HG03457 (cell line): ENCODE results near the gene PARVB.

Experiments used
- ATAC-seq: cut with Tn5 transposase; IDR thresholded peaks from one replicate; pipeline ENCODE4 v1.9.1; 2021; ENCODE audit warnings: moderate number of reproducible peaks; ENCODE audit not compliant: unreplicated experiment

PARVB gene

DNA sequence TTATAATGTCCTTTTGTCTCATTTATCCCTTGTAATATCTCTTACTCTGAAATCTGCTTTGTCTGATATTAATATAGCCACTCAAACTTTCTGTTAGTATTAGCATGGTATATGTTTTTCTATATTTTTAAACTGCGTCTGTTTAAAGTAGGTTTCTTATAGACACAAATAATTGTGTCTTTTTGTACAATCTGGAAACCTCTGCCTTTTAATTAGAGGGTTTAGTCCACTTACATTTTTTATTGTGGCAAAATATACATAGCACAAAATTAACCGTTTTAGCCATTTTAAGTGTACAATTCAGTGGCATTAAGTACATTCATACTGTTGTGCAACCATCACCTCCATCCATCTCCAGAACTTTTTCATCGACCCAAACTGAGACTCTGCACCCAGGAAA lies 185.2 kb downstream of the PARVB start:
- ATAC-seq, result no peak

DNA sequence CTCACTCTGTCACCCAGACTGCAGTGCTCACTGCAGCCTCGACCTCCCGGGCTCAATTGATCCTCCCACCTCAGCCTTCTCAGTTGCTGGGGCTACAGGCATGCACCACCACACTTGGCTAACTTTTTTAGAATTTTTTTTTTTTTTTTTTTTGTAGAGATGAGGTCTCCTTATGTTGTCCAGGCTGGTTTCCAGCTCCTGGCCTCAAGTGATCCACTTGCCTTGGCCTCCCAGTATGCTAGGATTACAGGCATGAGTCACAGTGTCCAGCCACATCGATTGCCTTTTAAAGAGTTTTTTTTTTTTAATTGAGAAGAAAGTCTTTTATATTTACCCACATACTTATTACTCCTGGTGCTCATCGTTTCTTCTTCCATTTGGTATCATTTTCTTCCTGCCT lies 186.6 kb downstream of the PARVB start:
- ATAC-seq, result no peak

DNA sequence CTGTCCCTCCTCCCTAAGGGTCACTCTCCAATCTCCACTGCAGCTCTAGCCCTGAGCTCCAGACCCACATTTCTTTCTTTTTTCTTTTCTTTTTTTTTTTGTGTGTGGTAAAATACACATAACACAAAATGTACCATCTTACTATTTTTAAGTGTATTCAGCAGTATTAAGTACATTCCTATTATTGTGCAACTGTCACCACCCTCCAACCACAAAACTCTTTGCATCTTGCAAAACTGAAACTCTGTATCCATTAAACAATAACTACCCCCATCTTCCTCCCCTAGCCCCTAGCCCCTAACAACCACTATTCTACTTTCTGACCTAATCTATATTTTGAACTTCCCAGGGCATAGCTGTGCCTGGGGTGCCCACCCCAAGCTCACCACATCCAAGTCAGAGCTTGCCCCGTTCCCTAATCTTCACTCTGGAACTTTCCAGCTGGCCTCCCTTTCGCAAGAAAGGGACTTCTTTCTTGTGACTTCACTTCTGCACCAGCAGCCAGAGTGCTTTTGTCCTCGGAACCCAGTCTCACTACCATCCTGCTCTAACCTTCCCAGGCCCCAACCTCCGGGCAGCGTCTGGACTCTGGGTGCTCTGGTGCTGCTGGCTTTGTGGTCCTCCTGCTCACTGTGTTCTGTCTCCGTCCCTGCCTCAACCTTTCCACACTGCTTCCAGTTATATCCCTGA lies 187.3 kb downstream of the PARVB start:
- no peak for ATAC-seq

DNA sequence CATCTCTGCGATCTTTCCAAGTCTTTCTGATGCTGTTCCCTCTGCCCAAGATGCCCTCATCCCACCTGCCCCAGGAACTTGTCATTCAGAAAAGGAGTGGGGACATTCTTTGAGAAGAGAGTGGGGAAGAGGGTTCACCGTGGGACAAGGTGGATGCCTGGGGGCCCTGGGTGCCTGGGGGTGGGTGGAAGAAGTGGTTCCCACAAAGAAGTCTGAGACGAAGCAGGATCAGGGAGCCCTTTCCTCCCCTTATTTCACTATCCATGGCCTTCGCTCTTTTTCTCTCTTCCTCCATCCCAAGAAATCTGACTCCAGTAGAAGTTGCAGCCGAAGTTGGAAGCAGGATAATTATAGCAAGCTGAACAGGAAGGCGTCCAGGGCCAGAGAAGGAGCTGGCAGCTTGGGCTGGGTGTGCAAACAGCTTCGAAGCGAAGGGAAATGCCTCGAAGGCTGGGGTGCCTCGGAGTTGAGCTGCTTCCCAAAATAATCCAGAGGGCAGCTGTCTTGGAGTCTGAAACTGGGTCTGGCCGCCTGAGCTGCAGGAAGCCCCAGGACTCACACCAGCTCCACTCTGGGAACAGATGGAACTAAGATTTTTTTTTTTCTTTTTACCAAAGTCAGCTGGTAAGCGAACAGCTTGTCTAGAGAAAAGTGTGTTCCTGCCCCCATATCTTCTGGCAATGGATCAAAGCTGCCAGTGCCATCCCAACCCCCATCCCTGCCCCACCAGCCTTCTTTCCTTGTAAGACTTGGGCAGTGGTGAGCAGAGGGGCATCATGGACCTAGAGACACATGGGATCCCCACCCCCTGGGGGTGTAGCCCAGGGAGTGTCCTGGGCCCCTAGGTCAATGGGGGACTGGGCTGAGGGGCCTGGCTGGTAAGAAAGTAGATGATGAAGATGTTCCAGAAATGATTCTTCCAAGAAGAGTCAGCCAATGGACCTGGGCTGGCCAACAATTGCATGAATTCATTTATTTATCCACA lies 188.1 kb downstream of the PARVB start:
- no peak for ATAC-seq

DNA sequence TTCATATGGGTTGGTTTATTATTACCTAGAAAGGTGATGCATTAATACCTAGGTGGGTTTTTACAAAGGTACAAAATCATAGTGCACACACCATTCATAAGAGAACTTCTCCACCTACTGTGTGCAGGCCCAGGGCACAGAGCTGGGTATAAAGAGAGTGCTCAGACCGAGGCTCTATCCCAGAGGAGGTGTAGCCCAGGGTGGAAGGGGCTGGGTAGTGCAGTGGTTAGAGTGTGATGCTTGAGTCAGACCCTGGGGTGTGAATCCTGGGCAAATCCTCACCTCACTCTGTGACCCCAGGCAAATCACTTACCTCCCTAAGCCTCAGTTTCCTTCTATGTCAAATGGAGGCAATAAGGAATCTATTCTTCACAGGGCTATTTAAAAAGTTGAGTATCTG lies 188.8 kb downstream of the PARVB start:
- no peak for ATAC-seq

DNA sequence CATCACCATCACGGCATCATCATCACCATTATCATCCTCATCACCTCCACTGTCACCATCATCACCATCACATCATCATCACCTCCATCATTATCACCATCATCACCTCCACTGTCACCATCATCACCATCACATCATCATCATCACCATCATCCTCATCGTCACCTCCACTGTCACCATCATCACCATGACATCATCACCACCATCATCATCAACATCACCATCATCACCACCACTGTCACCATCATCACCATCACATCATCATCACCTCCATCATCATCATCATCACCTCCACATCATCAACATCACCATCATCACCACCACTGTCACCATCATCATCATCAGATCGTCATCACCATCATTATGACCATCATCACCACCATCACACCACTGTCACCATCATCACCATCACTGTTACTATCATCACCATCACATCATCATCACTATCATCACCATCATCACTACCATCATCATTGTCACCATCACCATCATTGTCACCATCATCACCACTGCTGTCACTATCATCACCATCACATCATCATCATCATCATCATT lies 189.5 kb downstream of the PARVB start:
- ATAC-seq, result no peak

DNA sequence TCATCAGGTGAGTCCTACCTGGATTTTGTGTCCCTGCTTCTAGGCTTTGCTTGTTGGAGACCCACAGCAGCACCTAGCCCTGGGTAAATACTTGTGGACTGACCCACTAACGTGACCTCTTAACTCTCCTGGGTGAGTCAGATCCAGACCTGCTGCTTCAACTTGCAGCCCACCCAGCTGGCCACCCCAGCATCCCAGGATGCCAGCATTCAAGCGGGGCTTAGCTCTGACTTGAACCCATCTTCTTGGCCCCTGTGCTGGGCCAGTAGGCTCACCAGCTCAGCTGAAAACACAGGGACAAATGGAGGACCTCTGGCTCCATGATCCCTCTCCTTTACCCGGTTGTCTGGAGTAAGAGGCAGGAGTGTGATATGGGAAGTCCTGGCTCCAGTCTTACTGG lies 190.1 kb downstream of the PARVB start:
- ATAC-seq, result no peak

DNA sequence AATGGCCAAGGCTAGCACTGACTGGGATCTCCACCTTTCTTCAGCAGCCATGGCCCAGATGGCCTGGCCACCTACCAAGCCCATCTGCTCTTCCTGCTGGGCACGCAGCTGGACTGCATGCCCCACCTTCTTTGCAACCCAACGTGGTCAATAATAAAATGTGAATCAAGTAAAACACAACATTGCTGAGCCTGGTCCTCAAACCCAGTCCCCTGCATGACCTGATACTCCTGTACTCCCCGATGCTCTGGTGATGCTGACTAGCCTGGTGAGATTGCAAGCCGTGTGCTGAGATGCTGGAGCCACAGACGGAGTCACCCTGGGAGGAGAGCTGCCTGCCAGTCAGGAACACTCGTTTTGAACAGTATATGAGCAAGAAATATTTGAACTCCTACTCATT lies 190.7 kb downstream of the PARVB start:
- ATAC-seq, result no peak

DNA sequence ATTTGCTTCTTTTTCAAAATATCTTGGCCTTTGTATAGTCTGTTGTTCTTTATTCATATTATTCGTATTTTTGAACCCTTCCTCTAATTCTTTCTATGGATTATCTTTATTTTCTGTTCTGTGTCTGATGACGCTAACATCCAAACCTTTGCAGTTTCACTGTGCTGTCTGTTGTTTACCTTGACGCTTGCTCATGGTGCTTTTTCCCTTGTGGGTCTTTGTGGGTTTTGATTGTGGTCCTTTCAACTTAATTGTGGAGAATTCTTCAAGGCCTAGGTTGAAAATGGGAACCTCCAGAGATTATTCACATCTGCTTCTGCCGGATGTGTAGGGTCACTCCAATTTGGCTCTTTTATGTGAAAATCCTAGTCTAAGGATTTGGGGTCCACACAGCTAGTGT lies 191.2 kb downstream of the PARVB start:
- no peak for ATAC-seq

DNA sequence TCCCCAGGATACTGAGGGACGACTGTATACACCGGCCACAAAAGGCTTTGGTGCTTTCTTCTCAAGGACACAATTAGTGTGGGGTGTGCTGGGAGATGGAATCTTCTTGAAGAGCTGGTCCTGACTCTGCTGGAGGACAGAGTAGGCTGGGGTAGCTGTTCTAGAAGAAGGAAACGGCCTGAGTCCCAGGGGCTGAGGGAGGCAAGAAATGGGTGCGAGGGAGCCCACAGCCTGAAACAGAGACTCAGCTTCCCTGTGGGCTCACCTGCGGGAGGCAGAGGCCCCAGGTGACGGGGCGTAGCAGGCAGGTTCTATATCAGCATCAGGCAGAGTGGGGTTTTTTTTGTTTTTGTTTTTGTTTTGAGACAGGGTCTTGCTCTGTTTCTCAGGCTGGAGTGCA lies 193.2 kb downstream of the PARVB start:
- no peak for ATAC-seq

DNA sequence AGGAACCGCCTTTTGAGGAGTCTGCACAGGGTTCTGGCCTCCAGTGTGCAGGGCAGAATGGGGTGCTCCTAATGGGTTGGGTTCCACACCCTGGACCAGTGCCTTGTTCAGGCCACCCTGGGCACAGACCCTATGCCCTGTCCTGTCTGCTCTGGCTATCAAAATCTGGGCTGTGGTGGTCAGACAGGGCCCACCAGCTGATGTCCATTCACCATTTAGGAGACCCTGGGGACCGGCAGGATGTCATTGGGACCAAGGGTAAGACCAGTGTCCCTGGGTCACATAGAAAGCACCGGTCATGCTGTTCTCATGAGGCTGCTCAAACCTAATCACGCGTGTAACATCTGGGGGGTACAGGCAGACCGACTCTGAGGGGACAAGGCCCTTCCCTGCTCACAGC lies 194.0 kb downstream of the PARVB start:
- no peak for ATAC-seq

DNA sequence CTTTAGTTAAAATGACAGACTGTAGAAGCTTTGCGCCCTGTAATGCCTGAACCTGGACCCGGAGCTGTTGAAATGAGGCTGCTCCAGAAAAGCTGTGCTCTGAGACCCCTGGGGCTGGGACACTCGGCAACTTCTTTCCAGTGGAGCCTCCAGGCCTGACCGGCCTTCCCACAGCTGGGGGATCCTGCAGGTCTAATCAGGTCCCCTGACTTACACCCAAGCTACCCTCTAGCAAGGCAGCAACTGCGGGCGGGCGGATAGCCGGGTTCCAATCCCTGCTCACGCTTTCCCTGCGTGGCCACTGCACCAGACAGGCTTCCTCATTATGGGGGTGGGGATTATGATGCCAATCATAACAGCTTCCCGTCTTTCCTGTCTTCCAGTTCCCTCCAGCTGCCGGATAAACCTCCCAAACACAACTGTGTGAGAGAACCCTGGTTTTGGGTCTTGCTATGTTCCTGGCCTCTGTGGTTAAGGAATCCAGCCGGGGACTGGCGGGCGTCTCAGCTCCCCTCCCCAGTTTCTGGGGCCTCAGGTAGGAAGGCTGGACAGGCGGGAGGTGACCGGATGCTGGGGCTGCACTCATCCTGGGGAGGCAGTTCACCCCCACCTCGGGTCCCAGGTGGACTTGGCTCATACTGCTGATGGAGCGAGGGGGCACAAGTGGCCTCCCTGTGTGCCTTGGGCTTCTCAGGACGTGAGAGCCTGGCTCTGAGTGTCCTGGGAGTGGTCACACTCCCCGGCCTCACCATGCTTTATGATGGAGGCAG lies 195.2 kb downstream of the PARVB start:
- no peak for ATAC-seq

DNA sequence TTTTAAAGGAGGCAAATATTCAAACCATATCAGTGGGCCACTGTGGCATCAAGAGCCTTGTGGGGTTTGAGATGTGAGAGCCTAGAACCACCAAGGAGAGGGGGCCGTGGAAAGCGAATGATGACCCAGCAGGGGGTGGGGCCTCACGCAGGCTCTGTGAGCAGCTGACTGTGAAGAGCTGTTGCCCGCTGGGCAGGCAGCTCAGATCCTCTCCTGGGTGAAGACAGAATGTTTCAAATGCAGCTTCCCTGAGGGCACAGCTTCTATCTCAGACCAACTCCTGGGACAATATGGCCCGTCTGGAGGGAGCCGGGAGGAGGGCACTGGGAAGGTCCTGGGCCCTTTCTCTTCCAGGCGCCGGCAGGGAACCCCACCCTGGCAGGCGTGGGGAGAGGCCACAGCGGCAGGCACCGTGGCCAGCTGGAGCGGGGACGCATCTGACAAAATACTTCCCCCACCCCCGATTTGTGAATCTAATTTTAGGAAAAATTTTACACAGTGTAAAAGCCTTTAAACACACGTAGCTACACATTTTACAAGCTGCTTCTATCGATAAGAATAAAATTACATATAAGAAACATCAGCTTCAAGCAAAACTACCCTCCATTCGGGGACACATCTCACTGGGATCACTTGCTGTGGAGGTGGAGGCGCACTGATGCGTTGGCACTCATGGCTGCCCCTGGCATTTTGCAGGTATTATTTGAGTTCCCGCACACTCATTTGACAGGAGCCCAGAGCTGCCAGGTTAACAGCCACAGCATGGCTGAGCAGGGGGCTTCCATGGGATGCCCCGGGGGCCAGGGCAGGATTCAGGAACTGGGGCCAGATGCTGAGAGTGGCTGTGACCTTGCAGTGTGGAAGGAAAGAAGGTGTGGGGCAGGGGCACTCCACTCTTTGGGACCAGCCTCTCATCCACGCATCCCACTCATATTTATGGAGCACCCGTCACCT lies 196.9 kb downstream of the PARVB start:
- ATAC-seq, result no peak

DNA sequence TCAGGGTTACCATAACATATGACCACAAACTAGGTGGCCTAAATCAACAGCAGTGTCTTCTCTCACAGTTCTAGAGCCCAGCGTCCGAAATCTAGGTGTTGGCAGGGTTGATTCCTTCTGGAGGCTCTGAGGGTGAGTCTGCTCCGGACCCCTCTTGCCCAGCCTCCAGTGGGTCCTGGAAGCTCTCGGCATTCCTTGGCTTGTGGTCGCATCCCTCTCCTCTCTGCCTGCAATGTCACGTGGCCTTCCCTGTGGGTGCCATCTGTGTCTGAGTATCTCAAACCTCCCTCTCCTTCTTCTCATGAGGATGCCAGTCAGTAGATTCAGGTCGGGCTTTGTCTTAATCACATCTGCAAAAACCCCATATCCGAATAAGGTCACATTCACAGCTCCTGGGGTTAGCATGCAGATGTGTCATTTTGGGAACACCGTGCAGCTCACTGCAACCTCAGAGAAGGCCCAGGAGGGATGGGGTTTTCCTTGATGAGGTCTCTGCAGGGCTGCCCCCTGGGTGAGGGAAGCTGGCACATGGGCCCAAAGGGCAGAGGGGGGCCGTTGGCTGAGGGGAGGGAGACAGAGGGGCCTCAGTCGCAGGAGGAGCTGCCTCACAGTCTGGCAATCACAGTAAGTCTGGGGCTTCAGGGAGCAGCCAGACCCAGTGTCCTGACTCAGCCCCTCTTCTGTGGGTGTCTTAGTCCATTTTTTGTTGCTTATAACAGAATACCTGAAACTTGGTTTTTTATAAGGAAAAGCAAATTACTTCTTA lies 197.8 kb downstream of the PARVB start:
- no peak for ATAC-seq
